Endodermal cell (in vitro differentiated cells): Measurements from ENCODE around the gene RBFOX1. TPM values are rescaled to one million over a fixed set of nuclear protein-coding genes. Genes with fewer than 3 reads are reported as not detected.

Source experiments
- DNase-seq: peaks from one replicate; pipeline ENCODE4 v3.0.0-alpha.2; 2017
- H3K27ac ChIP-seq: 2 replicates; pipeline ENCODE4 v1.5.1; 2013; ENCODE audit warnings: mild to moderate bottlenecking, low read depth, low read length, moderate library complexity
- H3K27me3 ChIP-seq: 2 replicates; pipeline ENCODE4 v1.6.1; 2013; ENCODE audit warnings: mild to moderate bottlenecking, low read length, moderate library complexity; ENCODE audit not compliant: insufficient read depth, control insufficient read depth, poor library complexity, severe bottlenecking
- H3K36me3 ChIP-seq: 2 replicates; pipeline ENCODE4 v1.7.0; 2013; ENCODE audit warnings: mild to moderate bottlenecking, low read length, moderate library complexity; ENCODE audit not compliant: control insufficient read depth, insufficient read depth
- H3K4me1 ChIP-seq: one replicate; pipeline ENCODE4 v1.7.0; 2013; ENCODE audit warnings: low read length; ENCODE audit not compliant: control insufficient read depth, insufficient read depth
- H3K4me3 ChIP-seq: 2 replicates; pipeline ENCODE4 v1.5.1; 2013; ENCODE audit warnings: mild to moderate bottlenecking, low read length, moderate library complexity
- H3K9ac ChIP-seq: 2 replicates; pipeline ENCODE4 v1.6.1; 2013; ENCODE audit warnings: mild to moderate bottlenecking, low read length, moderate library complexity; ENCODE audit not compliant: poor library complexity, severe bottlenecking; ENCODE audit errors: extremely low read depth
- H3K9me3 ChIP-seq: 2 replicates; pipeline ENCODE4 v1.6.1; 2013; ENCODE audit warnings: mild to moderate bottlenecking, low read length, moderate library complexity; ENCODE audit not compliant: control insufficient read depth
- H3K27ac Mint-ChIP-seq: 2 replicates; pipeline ENCODE4 v1.8.0; 2020; ENCODE audit warnings: mixed read lengths
- H3K27me3 Mint-ChIP-seq: 2 replicates; pipeline ENCODE4 v1.8.0; 2021; ENCODE audit warnings: mild to moderate bottlenecking, mixed read lengths; ENCODE audit not compliant: insufficient read depth
- H3K36me3 Mint-ChIP-seq: 2 replicates; pipeline ENCODE4 v1.8.0; 2020; ENCODE audit warnings: low read depth, mixed read lengths
- H3K4me1 Mint-ChIP-seq: 2 replicates; pipeline ENCODE4 v1.8.0; 2020; ENCODE audit warnings: mixed read lengths
- H3K4me3 Mint-ChIP-seq: 2 replicates; pipeline ENCODE4 v1.8.0; 2020; ENCODE audit warnings: mild to moderate bottlenecking, moderate library complexity, mixed read lengths
- H3K9me3 Mint-ChIP-seq: 2 replicates; pipeline ENCODE4 v1.8.0; 2020; ENCODE audit warnings: mild to moderate bottlenecking, mixed read lengths
- CTCF ChIP-seq: fragments of 200-600 bp; sonication (generic); conservative IDR thresholded peaks from 2 replicates; pipeline ENCODE4 v1.5.0; 2021; ENCODE audit warnings: antibody characterized with exemption, mild to moderate bottlenecking
- WGBS, 2 experiments: methylation state at CpG; one replicate each; pipeline versions ENCODE4 v1.1.5 to v1.1.7; 2013; ENCODE audit warnings: missing lambda C conversion rate in 2 of 2, mixed read lengths in 1 of 2; ENCODE audit not compliant: insufficient coverage in 1 of 2, insufficient read length in 1 of 2; 5-methylcytosine and 5-hydroxymethylcytosine counted together
- total RNA-seq, 2 donors: library from RNA; stranded (reverse); fragmentation: NEBNext Ultra II Directional in 1 of 2; extraction: Animal tissue kit (Norgen Biotek cat#: 25700) in 1 of 2; gene quantifications; 2 replicates in 1 of 2; 3 replicates in 1 of 2; pipeline ENCODE4 v1.2.1, GENCODE V29; 2021

Gene RBFOX1
- total RNA-seq, 2 donors from 2014 or later, result 2.6 to 2.7 TPM

GRCh38 chr16:7714775-7715174 lies 382.1 kb downstream of the RBFOX1 start:
- no peak overlapping the region for H3K27ac Mint-ChIP-seq
- no peak overlapping the region for H3K4me3 Mint-ChIP-seq
- H3K9me3 Mint-ChIP-seq, result no peaks in the 10 kb centered on the region
- Histone ChIP-seq H3K4me1 (peaks cover 4% of the 10 kb centered on the region), H3K9me3 (no peaks in the 10 kb centered on the region), H3K9ac (no peak overlapping the region), H3K36me3 (no peaks in the 10 kb centered on the region), H3K27ac (no peak overlapping the region), H3K27me3 (peaks cover 43% of the 10 kb centered on the region), H3K4me3 (no peak overlapping the region)
- H3K27me3 Mint-ChIP-seq, result peaks cover 35% of the 10 kb centered on the region
- WGBS, 2 experiments, result 87 to 96% methylated on average over 2 of the region's 2 CpGs
- no peak for DNase-seq
- H3K4me1 Mint-ChIP-seq, result peaks cover 22% of the 10 kb centered on the region
- H3K36me3 Mint-ChIP-seq, result no peaks in the 10 kb centered on the region
- TF ChIP-seq CTCF, result no peak

- no peak for DNase-seq
- no peaks in the 10 kb centered on the region for H3K9me3 Mint-ChIP-seq
- H3K36me3 ChIP-seq, result no peaks in the 10 kb centered on the region
- no peak overlapping the region for H3K27ac ChIP-seq
- peaks cover 35% of the 10 kb centered on the region for H3K27me3 Mint-ChIP-seq
- 72 to 78% methylated on average over 11 to 17 of the region's 18 CpGs for WGBS, 2 experiments
- H3K36me3 Mint-ChIP-seq, result no peaks in the 10 kb centered on the region
- H3K27ac Mint-ChIP-seq, result no peak overlapping the region
- peaks cover 4% of the 10 kb centered on the region for H3K4me1 ChIP-seq
- H3K4me3 Mint-ChIP-seq, result no peak overlapping the region
- H3K9ac ChIP-seq, result no peak overlapping the region
- H3K4me1 Mint-ChIP-seq, result peaks cover 21% of the 10 kb centered on the region
- H3K9me3 ChIP-seq, result no peaks in the 10 kb centered on the region
- H3K27me3 ChIP-seq, result peaks cover 43% of the 10 kb centered on the region
- TF ChIP-seq CTCF, result no peak
- H3K4me3 ChIP-seq, result no peak overlapping the region
These were observed 384.3 kb downstream of the RBFOX1 start for GRCh38 chr16:7716660-7717550.

- H3K9me3 ChIP-seq, result no peaks in the 10 kb centered on the region
- peak; percentile 43 for DNase-seq
- peaks cover 38% of the 10 kb centered on the region for H3K27me3 ChIP-seq
- H3K27me3 Mint-ChIP-seq, result peaks cover 35% of the 10 kb centered on the region
- no peaks in the 10 kb centered on the region for H3K36me3 Mint-ChIP-seq
- peak overlapping the region; percentile 62 for H3K27ac Mint-ChIP-seq
- H3K4me1 ChIP-seq, result peaks cover 6% of the 10 kb centered on the region
- no peak overlapping the region for H3K4me3 ChIP-seq
- no peak overlapping the region for H3K27ac ChIP-seq
- peaks cover 20% of the 10 kb centered on the region for H3K4me1 Mint-ChIP-seq
- no peak overlapping the region for H3K9ac ChIP-seq
- no peak overlapping the region for H3K4me3 Mint-ChIP-seq
- H3K9me3 Mint-ChIP-seq, result no peaks in the 10 kb centered on the region
- H3K36me3 ChIP-seq, result no peaks in the 10 kb centered on the region
- 64 to 72% methylated on average over 3 to 4 of the region's 4 CpGs for WGBS, 2 experiments
- no peak for TF ChIP-seq CTCF
These were observed 390.1 kb downstream of the RBFOX1 start for GRCh38 chr16:7722761-7723160.
